Measurements from ENCODE around the gene PLPP7. TPM values are rescaled to one million over a fixed set of nuclear protein-coding genes. Genes with fewer than 3 reads are reported as not detected.
"Not testable (repeated sequence)": the region's sequence is repeated elsewhere in the genome, so short reads cannot be mapped to it uniquely, and the experiment has no call there.

The PLPP7 gene
- total RNA-seq, 2 donors from 2014 or later, result not detected

- Mint-ChIP-seq H3K36me3 (ENCODE audit: low read depth) (no peaks in the 10 kb centered on the region), H3K4me3 (no peak overlapping the region), H3K4me1 (no peaks in the 10 kb centered on the region), H3K27me3 (no peaks in the 10 kb centered on the region), H3K9me3 (no peaks in the 10 kb centered on the region), H3K27ac (no peak overlapping the region)
- no peak for ATAC-seq (replicated peaks)
Observed at GRCh38 chr9:131337131-131337848, 47.8 kb downstream of the PLPP7 start.

- not testable (repeated sequence) for H3K4me1 Mint-ChIP-seq; H3K9me3 Mint-ChIP-seq; ATAC-seq (replicated peaks); H3K4me3 Mint-ChIP-seq; H3K36me3 Mint-ChIP-seq (ENCODE audit: low read depth); H3K27me3 Mint-ChIP-seq; H3K27ac Mint-ChIP-seq
Observed at GRCh38 chr9:131339212-131339611, 49.7 kb downstream of the PLPP7 start.

- not testable (repeated sequence) for ATAC-seq (replicated peaks); H3K36me3 Mint-ChIP-seq (ENCODE audit: low read depth)
Observed at GRCh38 chr9:131344931-131345535, 55.5 kb downstream of the PLPP7 start.

GRCh38 chr9:131346559-131346958 is 57.0 kb downstream of the PLPP7 start:
- no peaks in the 10 kb centered on the region for H3K27me3 Mint-ChIP-seq
- no peaks in the 10 kb centered on the region for H3K9me3 Mint-ChIP-seq
- ATAC-seq (replicated peaks), result no peak
- no peaks in the 10 kb centered on the region for H3K4me1 Mint-ChIP-seq
- H3K36me3 Mint-ChIP-seq (ENCODE audit: low read depth), result no peaks in the 10 kb centered on the region
- H3K27ac Mint-ChIP-seq, result no peak overlapping the region
- H3K4me3 Mint-ChIP-seq, result no peak overlapping the region

More at GRCh38 chr9:131344931-131345535, 55.5 kb downstream of the PLPP7 start:
- H3K27me3 Mint-ChIP-seq, H3K27ac Mint-ChIP-seq, H3K9me3 Mint-ChIP-seq, H3K4me3 Mint-ChIP-seq, H3K4me1 Mint-ChIP-seq: not testable (repeated sequence)

GRCh38 chr9:131347376-131348020 is 58.0 kb downstream of the PLPP7 start:
- ATAC-seq (replicated peaks), result no peak
- Mint-ChIP-seq H3K4me3 (no peak overlapping the region), H3K27ac (no peak overlapping the region), H3K27me3 (no peaks in the 10 kb centered on the region), H3K9me3 (no peaks in the 10 kb centered on the region), H3K36me3 (ENCODE audit: low read depth) (no peaks in the 10 kb centered on the region), H3K4me1 (no peaks in the 10 kb centered on the region)

- H3K4me3 Mint-ChIP-seq, result no peak overlapping the region
- H3K27ac Mint-ChIP-seq, result no peak overlapping the region
- H3K4me1 Mint-ChIP-seq, result no peaks in the 10 kb centered on the region
- H3K9me3 Mint-ChIP-seq, result no peaks in the 10 kb centered on the region
- no peaks in the 10 kb centered on the region for H3K27me3 Mint-ChIP-seq
- H3K36me3 Mint-ChIP-seq (ENCODE audit: low read depth), result no peaks in the 10 kb centered on the region
- no peak for ATAC-seq (replicated peaks)
Observed at GRCh38 chr9:131348631-131349521, 59.4 kb downstream of the PLPP7 start.

- H3K4me1 Mint-ChIP-seq, result no peaks in the 10 kb centered on the region
- no peaks in the 10 kb centered on the region for H3K36me3 Mint-ChIP-seq (ENCODE audit: low read depth)
- H3K9me3 Mint-ChIP-seq, result no peaks in the 10 kb centered on the region
- H3K4me3 Mint-ChIP-seq, result peak overlapping the region; percentile 44
- no peak for ATAC-seq (replicated peaks)
- no peak overlapping the region for H3K27ac Mint-ChIP-seq
- H3K27me3 Mint-ChIP-seq, result no peaks in the 10 kb centered on the region
Observed at GRCh38 chr9:131349522-131349880, 60.0 kb downstream of the PLPP7 start.

- Mint-ChIP-seq H3K4me3 (peak overlapping the region; percentile 44), H3K27me3 (no peaks in the 10 kb centered on the region)
Observed at GRCh38 chr9:131349881-131350563, 60.5 kb downstream of the PLPP7 start.

GRCh38 chr9:131356479-131356878 is 67.0 kb downstream of the PLPP7 start:
- not testable (repeated sequence) for H3K27ac Mint-ChIP-seq; H3K36me3 Mint-ChIP-seq (ENCODE audit: low read depth); H3K4me3 Mint-ChIP-seq; H3K27me3 Mint-ChIP-seq; H3K4me1 Mint-ChIP-seq; ATAC-seq (replicated peaks); H3K9me3 Mint-ChIP-seq

More at GRCh38 chr9:131349881-131350563, 60.5 kb downstream of the PLPP7 start:
- no peaks in the 10 kb centered on the region for H3K36me3 Mint-ChIP-seq (ENCODE audit: low read depth)
- H3K9me3 Mint-ChIP-seq, result no peaks in the 10 kb centered on the region
- no peak overlapping the region for H3K27ac Mint-ChIP-seq
- peak; percentile 99 for ATAC-seq (replicated peaks)
- H3K4me1 Mint-ChIP-seq, result no peaks in the 10 kb centered on the region

GRCh38 chr9:131358556-131358955 is 69.0 kb downstream of the PLPP7 start:
- Mint-ChIP-seq H3K27me3 (no peaks in the 10 kb centered on the region), H3K9me3 (no peaks in the 10 kb centered on the region), H3K27ac (peak overlapping the region; percentile 45), H3K4me3 (no peak overlapping the region), H3K36me3 (ENCODE audit: low read depth) (no peaks in the 10 kb centered on the region), H3K4me1 (peaks cover 3% of the 10 kb centered on the region)
- ATAC-seq (replicated peaks), result no peak

Other genes starting within 250 kb of the PLPP7 start
- 1 to 10 TPM; 1.5 to 1.7 TPM for gene AIF1L, start 193.2 kb upstream of the PLPP7 start, total RNA-seq
- 10 to 100 TPM; 63.8 to 71.8 TPM for gene NUP214, start 164.1 kb upstream of the PLPP7 start, total RNA-seq
- 10 to 100 TPM; 29.1 to 50.2 TPM for gene FAM78A, start 13.2 kb upstream of the PLPP7 start, total RNA-seq
- 100 to 1,000 TPM; 136 to 157 TPM for gene PRRC2B, start 104.4 kb downstream of the PLPP7 start, total RNA-seq
- 10 to 100 TPM; 51.3 to 73.7 TPM for gene POMT1, start 213.2 kb downstream of the PLPP7 start, total RNA-seq
- gene UCK1, start 241.5 kb downstream of the PLPP7 start, total RNA-seq, result 10 to 100 TPM; 22.1 to 23.7 TPM